NCI-H1694 (cell line): ENCODE data around the gene RAX2.

Source experiments
- DNase-seq: peaks from one replicate; lab custom pipeline; 2025; lab: John Stamatoyannopoulos, UW

Gene RAX2

GRCh38 chr19:3730457-3730958 is 41.5 kb downstream of the RAX2 start:
- DNase-seq: no peak

DNA sequence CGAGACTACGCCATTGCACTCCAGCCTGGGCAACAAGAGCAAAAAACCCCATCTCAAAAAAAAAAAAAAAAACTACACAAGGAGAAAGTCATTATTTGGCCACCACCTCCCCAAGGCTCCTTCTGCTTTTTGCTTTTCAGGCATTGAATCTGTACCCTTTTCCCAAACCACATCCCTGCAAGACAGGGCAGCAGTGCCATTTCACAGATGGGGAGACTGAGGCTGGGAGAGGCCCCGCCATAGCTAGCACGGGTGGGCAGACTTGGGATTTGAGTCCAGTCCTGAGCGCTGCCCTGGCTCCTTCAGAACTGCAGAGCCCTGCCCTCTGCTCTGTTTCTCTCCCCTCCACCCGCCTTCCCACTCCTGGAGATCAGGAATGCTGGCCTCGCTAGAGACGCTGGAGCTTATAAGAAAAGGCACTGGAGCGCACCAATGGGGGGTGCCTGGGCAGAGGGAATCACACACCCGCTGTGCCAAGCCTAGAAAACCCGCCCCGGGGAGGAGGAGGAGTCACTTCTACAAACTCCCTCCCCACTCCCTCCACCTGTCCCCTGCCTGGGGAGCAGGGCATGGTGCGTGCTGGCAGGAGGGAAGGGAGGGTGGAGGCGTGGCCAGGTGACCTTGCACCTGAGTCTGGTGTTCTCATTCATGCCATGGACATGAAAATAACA is 46.3 kb downstream of the RAX2 start:
- DNase-seq: no peak

GRCh38 chr19:3725121-3725520 is 46.9 kb downstream of the RAX2 start:
- no peak for DNase-seq

GRCh38 chr19:3723883-3724282 is 48.1 kb downstream of the RAX2 start:
- peak; percentile 57 for DNase-seq

DNA sequence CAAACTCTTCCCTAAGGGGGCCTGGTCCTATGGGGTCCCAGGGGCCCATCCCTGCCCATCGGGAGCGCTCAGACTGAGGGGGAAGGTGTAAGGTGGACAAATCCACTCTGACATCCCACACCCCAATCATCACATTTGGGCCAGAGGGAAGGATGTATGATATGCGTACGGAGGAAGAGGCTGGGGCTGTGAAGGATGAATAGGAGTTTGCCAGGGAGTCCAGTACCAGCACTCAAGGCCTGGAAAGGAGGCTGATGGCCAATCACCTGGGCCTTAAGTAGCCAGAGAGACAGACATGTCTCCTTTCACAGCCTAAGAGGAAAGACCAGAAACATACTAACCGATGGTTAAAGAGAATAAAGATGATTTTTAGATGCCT is 48.9 kb downstream of the RAX2 start:
- DNase-seq: no peak

DNA sequence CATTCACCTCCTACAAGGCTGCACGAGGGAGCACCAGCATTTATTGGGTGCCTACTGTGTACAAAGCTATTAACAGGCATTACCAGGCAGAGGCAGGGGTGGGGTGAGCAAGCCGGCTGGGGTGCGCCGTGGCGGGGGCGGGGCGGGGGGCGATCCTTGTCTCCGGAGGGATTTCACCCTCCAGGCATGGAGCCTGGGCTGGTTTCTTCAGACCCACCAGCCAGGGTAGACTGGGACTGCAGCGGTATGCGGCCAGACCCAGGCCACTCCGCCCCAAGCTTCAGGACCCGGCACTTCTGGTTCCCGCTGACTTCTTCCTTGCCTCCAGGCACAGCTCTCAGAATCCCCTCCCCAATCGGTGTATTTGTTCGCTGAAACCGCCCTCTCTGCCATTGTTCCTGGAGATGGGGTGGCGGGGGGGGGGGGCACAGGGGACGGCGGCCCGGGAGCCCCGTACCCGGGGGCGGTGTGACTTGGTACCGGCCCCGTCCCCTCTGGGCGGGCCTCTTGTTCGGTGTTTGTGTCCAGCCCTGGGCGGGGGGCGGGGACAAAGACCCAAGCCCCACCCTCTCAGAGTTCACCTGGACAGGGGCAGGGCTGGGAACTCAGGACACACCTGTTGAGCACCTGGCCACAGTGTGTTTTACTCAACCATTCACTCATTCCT is 49.5 kb downstream of the RAX2 start:
- no peak for DNase-seq

DNA sequence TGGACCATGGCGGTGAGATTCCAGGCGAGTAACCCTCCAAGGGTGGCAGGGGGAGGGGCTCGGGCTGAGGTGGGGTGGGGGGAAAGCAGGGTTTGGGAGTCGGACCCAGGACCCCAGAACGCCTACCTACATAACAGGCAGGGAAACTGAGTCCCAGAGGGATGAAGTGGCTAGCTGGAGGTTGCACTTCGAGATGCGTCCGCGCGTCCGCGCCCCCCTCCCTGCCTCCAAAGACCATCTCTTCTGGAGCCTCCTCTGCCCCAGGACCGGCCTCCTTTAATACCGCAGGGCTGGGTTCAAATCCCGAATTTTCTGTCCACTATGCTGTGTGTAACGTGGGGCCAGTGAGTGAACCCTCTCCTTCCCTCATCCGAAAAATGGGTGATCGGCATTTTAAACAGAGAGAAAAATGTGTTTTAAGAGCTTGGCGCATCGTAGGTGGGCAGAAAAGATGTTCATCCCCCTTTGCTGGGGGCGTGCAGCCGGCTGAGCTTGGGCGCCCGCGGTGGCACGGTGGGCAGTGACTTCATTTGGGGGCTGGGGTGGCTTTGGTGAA is 50.1 kb downstream of the RAX2 start:
- DNase-seq: no peak

GRCh38 chr19:3721131-3721886 is 50.7 kb downstream of the RAX2 start:
- peak; percentile 66 for DNase-seq

GRCh38 chr19:3720349-3720917 is 51.6 kb downstream of the RAX2 start:
- DNase-seq: no peak

DNA sequence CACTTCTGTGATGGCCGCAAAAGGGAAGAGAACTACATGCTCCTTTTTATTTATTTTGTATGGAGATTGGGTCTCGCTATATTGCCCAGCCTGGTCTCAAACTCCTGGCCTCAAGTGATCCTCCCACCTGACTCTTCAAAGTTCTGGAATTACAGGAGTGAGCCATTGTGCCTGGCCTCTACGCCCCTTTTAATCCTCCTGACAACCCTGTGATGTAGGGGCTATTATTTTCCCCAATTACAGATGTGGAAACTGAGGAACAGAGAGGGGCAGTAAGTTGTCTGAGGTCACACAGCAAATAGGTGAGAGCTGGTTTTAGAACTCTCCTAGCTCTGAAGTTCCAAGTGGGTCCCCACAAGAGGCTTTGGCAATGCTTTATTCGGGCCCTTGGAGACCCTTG is 52.2 kb downstream of the RAX2 start:
- no peak for DNase-seq
